Progenitor cell of endocrine pancreas (in vitro differentiated cells): Measurements from ENCODE around the gene MAD1L1. TPM values are rescaled to one million over a fixed set of nuclear protein-coding genes. Genes with fewer than 3 reads are reported as not detected.

ENCODE experiments used
- DNase-seq: peaks from one replicate; pipeline ENCODE4 v3.0.0; 2021; ENCODE audit warnings: low spot score; ENCODE audit not compliant: unreplicated experiment
- H3K27ac Mint-ChIP-seq: 2 replicates; pipeline ENCODE4 v1.8.0; 2021; ENCODE audit warnings: mild to moderate bottlenecking, moderate library complexity, mixed read lengths
- H3K27me3 Mint-ChIP-seq: 2 replicates; pipeline ENCODE4 v1.8.0; 2021; ENCODE audit warnings: mixed read lengths
- H3K36me3 Mint-ChIP-seq: 2 replicates; pipeline ENCODE4 v1.8.0; 2022; ENCODE audit warnings: mixed read lengths; ENCODE audit not compliant: insufficient read depth
- H3K4me1 Mint-ChIP-seq: 2 replicates; pipeline ENCODE4 v1.8.0; 2021; ENCODE audit warnings: low read depth, mixed read lengths
- H3K4me3 Mint-ChIP-seq: 2 replicates; pipeline ENCODE4 v1.8.0; 2021; ENCODE audit warnings: low read depth, mild to moderate bottlenecking, moderate library complexity, mixed read lengths
- H3K9me3 Mint-ChIP-seq: 2 replicates; pipeline ENCODE4 v1.8.0; 2021; ENCODE audit warnings: low read depth, mixed read lengths
- total RNA-seq: library from RNA; stranded (reverse); gene quantifications from 2 replicates; pipeline ENCODE4 v1.2.1, GENCODE V29; 2021
- TF ChIP-seq, protein P1 (sequence below): fragments of 200-600 bp; sonication (generic); IDR thresholded peaks from one replicate; pipeline ENCODE4 v1.5.0; 2021; ENCODE audit warnings: antibody characterized with exemption, mild to moderate bottlenecking; ENCODE audit not compliant: unreplicated experiment

Gene MAD1L1
- total RNA-seq, 1 donor from 2014 or later: 49.8 TPM

- H3K27me3 Mint-ChIP-seq: no peaks in the 10 kb centered on the region
- no peaks in the 10 kb centered on the region for H3K9me3 Mint-ChIP-seq
- TF ChIP-seq, protein P1, sequence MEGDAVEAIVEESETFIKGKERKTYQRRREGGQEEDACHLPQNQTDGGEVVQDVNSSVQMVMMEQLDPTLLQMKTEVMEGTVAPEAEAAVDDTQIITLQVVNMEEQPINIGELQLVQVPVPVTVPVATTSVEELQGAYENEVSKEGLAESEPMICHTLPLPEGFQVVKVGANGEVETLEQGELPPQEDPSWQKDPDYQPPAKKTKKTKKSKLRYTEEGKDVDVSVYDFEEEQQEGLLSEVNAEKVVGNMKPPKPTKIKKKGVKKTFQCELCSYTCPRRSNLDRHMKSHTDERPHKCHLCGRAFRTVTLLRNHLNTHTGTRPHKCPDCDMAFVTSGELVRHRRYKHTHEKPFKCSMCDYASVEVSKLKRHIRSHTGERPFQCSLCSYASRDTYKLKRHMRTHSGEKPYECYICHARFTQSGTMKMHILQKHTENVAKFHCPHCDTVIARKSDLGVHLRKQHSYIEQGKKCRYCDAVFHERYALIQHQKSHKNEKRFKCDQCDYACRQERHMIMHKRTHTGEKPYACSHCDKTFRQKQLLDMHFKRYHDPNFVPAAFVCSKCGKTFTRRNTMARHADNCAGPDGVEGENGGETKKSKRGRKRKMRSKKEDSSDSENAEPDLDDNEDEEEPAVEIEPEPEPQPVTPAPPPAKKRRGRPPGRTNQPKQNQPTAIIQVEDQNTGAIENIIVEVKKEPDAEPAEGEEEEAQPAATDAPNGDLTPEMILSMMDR: no peak
- H3K27ac Mint-ChIP-seq: peak overlapping the region; percentile 51
- no peak overlapping the region for H3K4me3 Mint-ChIP-seq
- no peak for DNase-seq
- peaks cover 19% of the 10 kb centered on the region for H3K36me3 Mint-ChIP-seq
- H3K4me1 Mint-ChIP-seq: no peaks in the 10 kb centered on the region
These were observed 61.9 kb downstream of the MAD1L1 start for GRCh38 chr7:2170576-2171521.

- H3K36me3 Mint-ChIP-seq: peaks cover 19% of the 10 kb centered on the region
- H3K4me3 Mint-ChIP-seq: no peak overlapping the region
- no peaks in the 10 kb centered on the region for H3K27me3 Mint-ChIP-seq
- no peaks in the 10 kb centered on the region for H3K4me1 Mint-ChIP-seq
- peak overlapping the region; percentile 51 for H3K27ac Mint-ChIP-seq
- TF ChIP-seq, protein P1: no peak
- no peaks in the 10 kb centered on the region for H3K9me3 Mint-ChIP-seq
- DNase-seq: no peak
These were observed 62.7 kb downstream of the MAD1L1 start for GRCh38 chr7:2169923-2170575.

GRCh38 chr7:2168615-2169311, 64.0 kb downstream of the MAD1L1 start:
- Mint-ChIP-seq H3K27ac (no peak overlapping the region), H3K27me3 (no peaks in the 10 kb centered on the region), H3K9me3 (no peaks in the 10 kb centered on the region), H3K4me3 (no peak overlapping the region), H3K4me1 (no peaks in the 10 kb centered on the region), H3K36me3 (peaks cover 17% of the 10 kb centered on the region)
- no peak for DNase-seq
- TF ChIP-seq, protein P1: no peak

- Mint-ChIP-seq H3K9me3 (no peaks in the 10 kb centered on the region), H3K27ac (no peak overlapping the region), H3K27me3 (no peaks in the 10 kb centered on the region), H3K4me1 (peaks cover 13% of the 10 kb centered on the region), H3K36me3 (peaks cover 13% of the 10 kb centered on the region), H3K4me3 (no peak overlapping the region)
- no peak for DNase-seq
- TF ChIP-seq, protein P1: no peak
These were observed 66.0 kb downstream of the MAD1L1 start for GRCh38 chr7:2166625-2167280.
